Naive thymus-derived CD4-positive, alpha-beta T cell (primary cell): ENCODE measurements around the gene TTLL5. TPM values are rescaled to one million over a fixed set of nuclear protein-coding genes. Genes with fewer than 3 reads are reported as not detected.

Experiments
- ATAC-seq: fragments of 150-1000 bp; cut with Tn5 transposase; 2 replicates; pipeline ENCODE4 v1.10.0; 2021; ENCODE audit warnings: mild to moderate bottlenecking, moderate library complexity
- CTCF ChIA-PET: fragments of 350-600 bp; sonication (Branson Sonifier 250); formaldehyde crosslinking; loops from one replicate; lab custom pipeline; 2021; ENCODE audit warnings: antibody characterized with exemption; lab: Charles Lee
- POLR2A ChIA-PET: fragments of 350-600 bp; sonication (Branson Sonifier 250); formaldehyde crosslinking; loops from one replicate; lab custom pipeline; 2021; ENCODE audit warnings: antibody characterized with exemption, inconsistent platforms; lab: Charles Lee
- DNase-seq, 9 donors: peaks; one replicate each; pipeline versions ENCODE4 v3.0.0 to v3.0.0-alpha.2; 2020 to 2022; ENCODE audit warnings: mixed read lengths in 1 of 9
- H3K27ac ChIP-seq: one replicate; pipeline ENCODE4 v1.7.0; 2013; ENCODE audit warnings: mild to moderate bottlenecking, low read depth, low read length, moderate library complexity
- H3K27me3 ChIP-seq, 2 donors: one replicate each; pipeline ENCODE4 v1.7.0; 2013; ENCODE audit warnings: low read length in 2 of 2, mild to moderate bottlenecking in 2 of 2, moderate library complexity in 2 of 2; ENCODE audit not compliant: control insufficient read depth in 2 of 2, insufficient read depth in 2 of 2
- H3K36me3 ChIP-seq, 3 experiments: 1 replicate in 2 of 3; 2 replicates in 1 of 3; pipeline ENCODE4 v1.7.0; 2013; ENCODE audit warnings: low read length in 3 of 3, mild to moderate bottlenecking in 3 of 3, moderate library complexity in 1 of 3; ENCODE audit not compliant: insufficient read depth in 3 of 3, control insufficient read depth in 2 of 3
- H3K4me1 ChIP-seq, 2 donors: one replicate each; pipeline ENCODE4 v1.7.0; 2013; ENCODE audit warnings: low read length in 2 of 2, mild to moderate bottlenecking in 2 of 2, moderate library complexity in 1 of 2; ENCODE audit not compliant: control insufficient read depth in 2 of 2, insufficient read depth in 2 of 2
- H3K4me3 ChIP-seq: 2 replicates; pipeline ENCODE4 v1.7.0; 2013; ENCODE audit warnings: mild to moderate bottlenecking, low read length
- H3K9me3 ChIP-seq, 3 experiments: 1 replicate in 2 of 3; 2 replicates in 1 of 3; pipeline ENCODE4 v1.7.0; 2013; ENCODE audit warnings: low read length in 3 of 3; ENCODE audit not compliant: control insufficient read depth in 2 of 3
- H3K27ac Mint-ChIP-seq, 9 donors: one replicate each; pipeline ENCODE4 v1.8.0; 2020 to 2022; ENCODE audit warnings: mixed read lengths in 9 of 9, mild to moderate bottlenecking in 8 of 9, moderate library complexity in 5 of 9, inconsistent platforms in 2 of 9
- H3K27me3 Mint-ChIP-seq, 5 donors: one replicate each; pipeline ENCODE4 v1.8.0; 2021 to 2022; ENCODE audit warnings: mixed read lengths in 5 of 5, mild to moderate bottlenecking in 1 of 5
- H3K36me3 Mint-ChIP-seq, 5 donors: one replicate each; pipeline ENCODE4 v1.8.0; 2020 to 2022; ENCODE audit warnings: mixed read lengths in 5 of 5, mild to moderate bottlenecking in 3 of 5, inconsistent platforms in 1 of 5
- H3K4me1 Mint-ChIP-seq, 7 donors: one replicate each; pipeline ENCODE4 v1.8.0; 2020 to 2022; ENCODE audit warnings: mixed read lengths in 7 of 7, mild to moderate bottlenecking in 3 of 7, inconsistent platforms in 1 of 7
- H3K4me3 Mint-ChIP-seq, 10 donors: one replicate each; pipeline ENCODE4 v1.8.0; 2020 to 2022; ENCODE audit warnings: mild to moderate bottlenecking in 10 of 10, mixed read lengths in 10 of 10, moderate library complexity in 6 of 10, inconsistent platforms in 2 of 10
- H3K9me3 Mint-ChIP-seq, 11 donors: one replicate each; pipeline ENCODE4 v1.8.0; 2020 to 2022; ENCODE audit warnings: mixed read lengths in 11 of 11, mild to moderate bottlenecking in 4 of 11, inconsistent platforms in 1 of 11, moderate library complexity in 1 of 11
- intact Hi-C, 2 donors: fragments of 100-400 bp; cut with micrococcal nuclease; formaldehyde crosslinking; loops; one replicate each; pipeline ENCODE4 v1.15.1; 2023
- polyA plus RNA-seq, 2 donors: library from polyadenylated mRNA; unstranded; fragments of 300-500 nt; fragmentation: Illumina TruSeq; gene quantifications; one replicate each; pipeline ENCODE4 v1.2.3, GENCODE V29; 2021
- total RNA-seq, 6 experiments: library from RNA in 5 of 6; stranded (reverse) in 5 of 6; gene quantifications; 1 replicate in 5 of 6; 2 replicates in 1 of 6; pipeline ENCODE4 v1.2.3 and lab custom pipeline; 2021 to 2026

TTLL5 gene
- total and polyA plus RNA-seq, 7 experiments from 2014 or later = 7.8 to 31.4 (median 21.5) TPM

- Histone ChIP-seq H3K36me3 (no peaks in the 10 kb centered on the region), H3K27ac (no peak overlapping the region), H3K9me3 (no peaks in the 10 kb centered on the region), H3K4me1 (no peaks in the 10 kb centered on the region), H3K4me3 (no peak overlapping the region), H3K27me3 (no peaks in the 10 kb centered on the region)
- Mint-ChIP-seq H3K27ac (no peak overlapping the region), H3K4me1 (no peaks in the 10 kb centered on the region), H3K9me3 (no peaks in the 10 kb centered on the region), H3K27me3 (no peaks in the 10 kb centered on the region), H3K4me3 (no peak overlapping the region), H3K36me3 (peaks cover 0 to 12% (median 0%) of the 10 kb centered on the region in 5 donors)
- DNase-seq (no peak), ATAC-seq (no peak)
- ChIA-PET POLR2A (interaction anchor here (1.0 kb wide), 1 partner anchor 13 kb away, joined by 3 read pairs; no protein-coding TSS in a partner anchor), CTCF (interaction anchor here (5.7 kb wide), 1 partner anchor 73 kb away, joined by 73 read pairs; the partner anchor contains the start of genes IFT43 and TGFB3)
- intact Hi-C loops = loop anchor here in 1 of 2 donors (5.0 to 10.0 kb wide), 2 partner anchors 195 to 478 kb away; no protein-coding TSS in a partner anchor
Observed at GRCh38 chr14:75909630-75910029, 248.6 kb downstream of the TTLL5 start.

GRCh38 chr14:75910048-75910447, 249.0 kb downstream of the TTLL5 start:
- ChIA-PET CTCF (no interaction called here), POLR2A (no interaction called here)
- no peak overlapping the region for H3K27ac Mint-ChIP-seq
- no peak for ATAC-seq
- Histone ChIP-seq H3K9me3 (no peaks in the 10 kb centered on the region), H3K4me1 (no peaks in the 10 kb centered on the region), H3K4me3 (no peak overlapping the region), H3K27ac (no peak overlapping the region), H3K27me3 (no peaks in the 10 kb centered on the region), H3K36me3 (no peaks in the 10 kb centered on the region)
- intact Hi-C loops = no loop called here
- DNase-seq = no peak
- peaks cover 0 to 12% (median 0%) of the 10 kb centered on the region in 5 donors for H3K36me3 Mint-ChIP-seq
- H3K9me3 Mint-ChIP-seq = no peaks in the 10 kb centered on the region
- no peak overlapping the region for H3K4me3 Mint-ChIP-seq
- no peaks in the 10 kb centered on the region for H3K4me1 Mint-ChIP-seq
- no peaks in the 10 kb centered on the region for H3K27me3 Mint-ChIP-seq

- H3K4me3 Mint-ChIP-seq = no peak overlapping the region
- Histone ChIP-seq H3K9me3 (no peaks in the 10 kb centered on the region), H3K4me1 (no peaks in the 10 kb centered on the region), H3K4me3 (no peak overlapping the region), H3K27me3 (no peaks in the 10 kb centered on the region), H3K36me3 (no peaks in the 10 kb centered on the region), H3K27ac (no peak overlapping the region)
- H3K9me3 Mint-ChIP-seq = no peaks in the 10 kb centered on the region
- H3K36me3 Mint-ChIP-seq = peaks cover 0 to 17% (median 3%) of the 10 kb centered on the region in 5 donors
- CTCF ChIA-PET = no interaction called here
- intact Hi-C loops = no loop called here
- no peaks in the 10 kb centered on the region for H3K27me3 Mint-ChIP-seq
- no peaks in the 10 kb centered on the region for H3K4me1 Mint-ChIP-seq
- no peak for ATAC-seq
- H3K27ac Mint-ChIP-seq = no peak overlapping the region
- POLR2A ChIA-PET = interaction anchor here (0.6 kb wide), 1 partner anchor 43 kb away, joined by 3 read pairs; no protein-coding TSS in a partner anchor
- DNase-seq = no peak
Observed at GRCh38 chr14:75911883-75912282, 250.8 kb downstream of the TTLL5 start.

GRCh38 chr14:75913183-75913582, 252.1 kb downstream of the TTLL5 start:
- H3K4me3 Mint-ChIP-seq = no peak overlapping the region
- intact Hi-C loops = no loop called here
- POLR2A ChIA-PET = no interaction called here

GRCh38 chr14:75915045-75915444, 254.0 kb downstream of the TTLL5 start:
- DNase-seq = no peak
- Histone ChIP-seq H3K27me3 (no peaks in the 10 kb centered on the region), H3K4me3 (no peak overlapping the region), H3K36me3 (no peaks in the 10 kb centered on the region), H3K27ac (no peak overlapping the region), H3K9me3 (no peaks in the 10 kb centered on the region), H3K4me1 (no peaks in the 10 kb centered on the region)
- Mint-ChIP-seq H3K9me3 (no peaks in the 10 kb centered on the region), H3K27ac (no peak overlapping the region), H3K27me3 (no peaks in the 10 kb centered on the region), H3K4me1 (no peaks in the 10 kb centered on the region), H3K36me3 (peaks cover 0 to 16% (median 9%) of the 10 kb centered on the region in 5 donors), H3K4me3 (no peak overlapping the region)
- CTCF ChIA-PET = no interaction called here
- no peak for ATAC-seq
- intact Hi-C loops = no loop called here
- POLR2A ChIA-PET = no interaction called here

More at GRCh38 chr14:75913183-75913582, 252.1 kb downstream of the TTLL5 start:
- H3K27me3 Mint-ChIP-seq = no peaks in the 10 kb centered on the region
- no peak overlapping the region for H3K27ac Mint-ChIP-seq
- CTCF ChIA-PET = no interaction called here
- H3K27ac ChIP-seq = no peak overlapping the region
- H3K9me3 Mint-ChIP-seq = no peaks in the 10 kb centered on the region
- no peak overlapping the region for H3K4me3 ChIP-seq
- no peaks in the 10 kb centered on the region for H3K36me3 ChIP-seq
- ATAC-seq = no peak
- no peaks in the 10 kb centered on the region for H3K4me1 ChIP-seq
- no peaks in the 10 kb centered on the region for H3K27me3 ChIP-seq
- no peaks in the 10 kb centered on the region for H3K4me1 Mint-ChIP-seq
- peaks cover 0 to 19% (median 6%) of the 10 kb centered on the region in 5 donors for H3K36me3 Mint-ChIP-seq
- H3K9me3 ChIP-seq = no peaks in the 10 kb centered on the region
- DNase-seq = no peak

GRCh38 chr14:75917322-75917945, 256.4 kb downstream of the TTLL5 start:
- Mint-ChIP-seq H3K4me1 (peaks cover 0 to 2% (median 0%) of the 10 kb centered on the region in 7 donors), H3K27me3 (no peaks in the 10 kb centered on the region), H3K9me3 (peaks cover 0 to 6% (median 0%) of the 10 kb centered on the region in 11 donors), H3K4me3 (no peak overlapping the region), H3K36me3 (peaks cover 0 to 24% (median 17%) of the 10 kb centered on the region in 5 donors), H3K27ac (no peak overlapping the region)
- ChIA-PET POLR2A (no interaction called here), CTCF (no interaction called here)
- ATAC-seq = no peak
- no peak for DNase-seq
- no peaks in the 10 kb centered on the region for H3K9me3 ChIP-seq
- intact Hi-C loops = no loop called here
- no peaks in the 10 kb centered on the region for H3K36me3 ChIP-seq
- no peaks in the 10 kb centered on the region for H3K4me1 ChIP-seq
- no peak overlapping the region for H3K4me3 ChIP-seq
- no peaks in the 10 kb centered on the region for H3K27me3 ChIP-seq
- H3K27ac ChIP-seq = no peak overlapping the region

- Mint-ChIP-seq H3K36me3 (peaks cover 0 to 24% (median 20%) of the 10 kb centered on the region in 5 donors), H3K27me3 (no peaks in the 10 kb centered on the region), H3K9me3 (peaks cover 0 to 6% (median 0%) of the 10 kb centered on the region in 11 donors), H3K4me3 (no peak overlapping the region), H3K4me1 (peaks cover 0 to 2% (median 0%) of the 10 kb centered on the region in 7 donors), H3K27ac (no peak overlapping the region)
- CTCF ChIA-PET = no interaction called here
- H3K27me3 ChIP-seq = no peaks in the 10 kb centered on the region
- no peak for ATAC-seq
- H3K4me3 ChIP-seq = no peak overlapping the region
- no peaks in the 10 kb centered on the region for H3K4me1 ChIP-seq
- H3K27ac ChIP-seq = no peak overlapping the region
- no peaks in the 10 kb centered on the region for H3K9me3 ChIP-seq
- DNase-seq = no peak
- POLR2A ChIA-PET = interaction anchor here (0.6 to 0.9 kb wide), 2 partner anchors 10 to 69 kb away, joined by 3 read pairs; no protein-coding TSS in a partner anchor
- intact Hi-C loops = no loop called here
- no peaks in the 10 kb centered on the region for H3K36me3 ChIP-seq
Observed at GRCh38 chr14:75917946-75918335, 256.9 kb downstream of the TTLL5 start.
